Measurements from ENCODE around the gene KIF26B. TPM values are rescaled to one million over a fixed set of nuclear protein-coding genes. Genes with fewer than 3 reads are reported as not detected.

Gene KIF26B
- polyA plus RNA-seq, 2 of the 4 experiments (the other 2 are of a cell fraction): 0.01 to 0.04 TPM

GRCh38 chr1:245718123-245718522 is 563.3 kb downstream of the KIF26B start:
- no peak overlapping the region for H3K4me3 ChIP-seq
- no peak overlapping the region for H3K4me2 ChIP-seq
- peaks cover 7% of the 10 kb centered on the region; the same call in 1 of the 3 replicates for H3K4me1 ChIP-seq
- 50% methylated on average over 3 of the region's 3 CpGs for WGBS (ENCODE audit: missing lambda C conversion rate)
- ChIA-PET POLR2A (no interaction called here), CTCF (interaction anchor here (1.0 kb wide), 1 partner anchor 9 kb away, joined by 5 read pairs; no protein-coding TSS in a partner anchor)
- TF ChIP-seq SMC3 (IDR thresholded peaks at IDR 0.05) (no peak), HEYL (CRISPR knock-in tag; IDR thresholded peaks at IDR 0.05) (no peak), TP53 (CRISPR knock-in tag; IDR thresholded peaks at IDR 0.05) (no peak), HOXB5 (CRISPR knock-in tag; IDR thresholded peaks at IDR 0.05) (no peak), CBX2 (IDR thresholded peaks at IDR 0.05; ENCODE audit: borderline replicate concordance, low read depth) (no peak)
- no peak overlapping the region for H3K27ac ChIP-seq
- no peaks in the 10 kb centered on the region for H3K9me3 ChIP-seq
- ATAC-seq (no peak), DNase-seq (ENCODE audit: low read depth in 1 of 2, low spot score in 1 of 2) (no peak), FAIRE-seq (no peak)

- Histone ChIP-seq H3K4me3 (no peak overlapping the region), H3K9me3 (no peaks in the 10 kb centered on the region), H3K4me2 (no peak overlapping the region), H3K4me1 (peaks cover 7% of the 10 kb centered on the region; the same call in 1 of the 3 replicates), H3K27ac (no peak overlapping the region)
- POLR2A ChIA-PET: no interaction called here
- no peak for ATAC-seq
- DNase-seq (ENCODE audit: low read depth in 1 of 2, low spot score in 1 of 2): no peak
- CTCF ChIA-PET: interaction anchor here (1.0 kb wide), 1 partner anchor 8 kb away, joined by 5 read pairs; no protein-coding TSS in a partner anchor
- WGBS (ENCODE audit: missing lambda C conversion rate): 61% methylated on average over 4 of the region's 4 CpGs
- FAIRE-seq: no peak
- TF ChIP-seq POLR2A (IDR thresholded peaks at IDR 0.05; ENCODE audit: low read length) (no peak), USF2 (IDR thresholded peaks at IDR 0.05) (no peak), HEYL (CRISPR knock-in tag; IDR thresholded peaks at IDR 0.05) (no peak), RNF2 (IDR thresholded peaks at IDR 0.05; ENCODE audit: borderline replicate concordance, low read depth) (no peak), CEBPB (IDR thresholded peaks at IDR 0.05) (no peak), E2F6 (IDR thresholded peaks at IDR 0.05; ENCODE audit: borderline replicate concordance, low read depth) (no peak), REST (IDR thresholded peaks at IDR 0.05) (no peak), MAZ (IDR thresholded peaks at IDR 0.05; ENCODE audit: borderline replicate concordance, low read depth, low read length) (no peak), FOSL2 (IDR thresholded peaks at IDR 0.05) (no peak), FOSL2 (CRISPR knock-in tag; IDR thresholded peaks at IDR 0.05) (no peak), RCOR1 (IDR thresholded peaks at IDR 0.05; ENCODE audit: low read depth, low read length) (no peak), BCL3 (IDR thresholded peaks at IDR 0.05) (no peak), HES2 (IDR thresholded peaks at IDR 0.05) (no peak), HOXA7 (CRISPR knock-in tag; IDR thresholded peaks at IDR 0.05) (no peak), RFX5 (IDR thresholded peaks at IDR 0.05) (no peak), RARB (CRISPR knock-in tag; IDR thresholded peaks at IDR 0.05) (no peak), MAFK (IDR thresholded peaks at IDR 0.05; ENCODE audit: partially characterized antibody) (no peak), POLR2AphosphoS2 (conservative IDR thresholded peaks at IDR 0.05; ENCODE audit: low read length) (no peak), JUN (IDR thresholded peaks at IDR 0.05) (no peak)
These were observed 564.2 kb downstream of the KIF26B start for GRCh38 chr1:245718951-245719350.

Data from A549 (cell line).